NT2/D1 (cell line): ENCODE data around the gene AJUBA.
A peak's percentile ranks its signal among the peaks of the same experiment; 100 is the strongest.

ENCODE experiments used
- DNase-seq: peaks from one replicate; pipeline ENCODE4 v3.0.0-alpha.2; 2011; ENCODE audit warnings: low read depth, low spot score
- H3K27me3 ChIP-seq: 2 replicates; pipeline ENCODE4 v1.6.0; 2011; ENCODE audit warnings: mild to moderate bottlenecking; ENCODE audit not compliant: insufficient read length, insufficient read depth
- H3K36me3 ChIP-seq: 2 replicates; pipeline ENCODE4 v1.6.1; 2011; ENCODE audit warnings: mild to moderate bottlenecking, low read length, mixed read lengths; ENCODE audit not compliant: insufficient read depth, insufficient read length
- H3K4me1 ChIP-seq: 2 replicates; pipeline ENCODE4 v1.5.1; 2011; ENCODE audit not compliant: insufficient read depth, insufficient read length
- H3K4me3 ChIP-seq: 2 replicates; pipeline ENCODE4 v1.5.1; 2011; ENCODE audit warnings: low read depth; ENCODE audit not compliant: insufficient read length
- H3K9ac ChIP-seq: 2 replicates; pipeline ENCODE4 v1.6.0; 2011; ENCODE audit warnings: low read depth; ENCODE audit not compliant: insufficient read length
- H3K9me3 ChIP-seq: 2 replicates; pipeline ENCODE4 v1.5.1; 2011; ENCODE audit warnings: mild to moderate bottlenecking, low read length; ENCODE audit not compliant: insufficient read depth
- SUZ12 ChIP-seq: IDR thresholded peaks from 2 replicates; pipeline ENCODE4 v1.6.1; 2011; ENCODE audit not compliant: insufficient read length, insufficient read depth; ENCODE audit errors: extremely low read depth
- YY1 ChIP-seq: IDR thresholded peaks from 2 replicates; pipeline ENCODE4 v1.6.1; 2011; ENCODE audit not compliant: insufficient read length, insufficient read depth
- ZNF274 ChIP-seq: IDR thresholded peaks from 2 replicates; pipeline ENCODE4 v1.6.1; 2011; ENCODE audit warnings: mild to moderate bottlenecking, low read depth, low read length

The AJUBA gene

GRCh38 chr14:22994762-22995275, 12.5 kb upstream of the AJUBA start:
- TF ChIP-seq ZNF274 (no peak), SUZ12 (no peak), YY1 (no peak)
- Histone ChIP-seq H3K9ac (no peak overlapping the region), H3K4me1 (no peaks in the 10 kb centered on the region), H3K4me3 (no peak overlapping the region), H3K27me3 (no peaks in the 10 kb centered on the region), H3K9me3 (no peaks in the 10 kb centered on the region), H3K36me3 (peaks cover 6% of the 10 kb centered on the region)
- no peak for DNase-seq

DNA sequence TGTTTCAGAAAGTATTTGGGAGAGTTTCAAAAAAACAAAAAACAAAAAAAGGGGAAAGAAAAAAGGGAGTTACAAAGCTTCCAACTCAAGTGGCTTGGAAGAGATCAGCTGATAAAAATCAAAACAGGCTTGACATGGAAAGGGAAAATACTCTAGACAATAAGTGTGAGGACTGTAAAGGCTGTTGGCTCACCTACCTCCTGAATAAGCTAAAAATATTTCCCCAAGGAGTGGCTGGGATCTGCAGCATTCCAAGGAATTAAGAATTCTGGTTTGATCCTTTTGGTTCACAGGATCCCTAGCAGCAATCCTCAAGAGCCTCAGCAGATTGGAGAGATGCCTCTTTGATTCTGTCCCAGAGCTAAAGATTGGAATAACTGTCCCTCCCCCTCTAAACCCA, 11.2 kb upstream of the AJUBA start:
- H3K4me1 ChIP-seq, result no peaks in the 10 kb centered on the region
- H3K9me3 ChIP-seq, result no peaks in the 10 kb centered on the region
- H3K36me3 ChIP-seq, result peaks cover 5% of the 10 kb centered on the region
- no peak for DNase-seq
- no peak for TF ChIP-seq ZNF274
- TF ChIP-seq YY1, result no peak
- no peak for TF ChIP-seq SUZ12
- no peaks in the 10 kb centered on the region for H3K27me3 ChIP-seq
- no peak overlapping the region for H3K9ac ChIP-seq
- no peak overlapping the region for H3K4me3 ChIP-seq

DNA sequence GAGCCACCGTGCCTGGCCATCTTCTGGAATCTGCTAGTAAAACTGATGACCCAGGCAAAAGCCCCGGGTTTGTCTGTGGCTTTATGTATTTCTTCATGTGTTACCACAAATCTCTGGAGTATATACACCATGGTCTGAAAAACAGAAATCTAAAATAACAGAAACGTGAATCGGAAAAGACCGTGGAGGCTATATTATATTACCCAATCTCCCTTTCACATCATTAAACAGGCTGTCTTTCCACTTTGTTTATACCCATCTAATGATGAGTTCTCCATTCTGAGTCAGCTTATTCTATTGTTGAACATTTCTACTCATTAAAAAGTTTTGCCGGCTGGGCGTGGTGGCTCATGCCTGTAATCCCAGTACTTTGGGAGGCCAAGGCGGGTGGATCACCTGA, 9.5 kb upstream of the AJUBA start:
- no peak overlapping the region for H3K4me3 ChIP-seq
- no peaks in the 10 kb centered on the region for H3K9me3 ChIP-seq
- TF ChIP-seq YY1 (no peak), ZNF274 (no peak), SUZ12 (no peak)
- no peak overlapping the region for H3K9ac ChIP-seq
- no peaks in the 10 kb centered on the region for H3K27me3 ChIP-seq
- peaks cover 7% of the 10 kb centered on the region for H3K36me3 ChIP-seq
- no peak for DNase-seq
- H3K4me1 ChIP-seq, result no peaks in the 10 kb centered on the region

DNA sequence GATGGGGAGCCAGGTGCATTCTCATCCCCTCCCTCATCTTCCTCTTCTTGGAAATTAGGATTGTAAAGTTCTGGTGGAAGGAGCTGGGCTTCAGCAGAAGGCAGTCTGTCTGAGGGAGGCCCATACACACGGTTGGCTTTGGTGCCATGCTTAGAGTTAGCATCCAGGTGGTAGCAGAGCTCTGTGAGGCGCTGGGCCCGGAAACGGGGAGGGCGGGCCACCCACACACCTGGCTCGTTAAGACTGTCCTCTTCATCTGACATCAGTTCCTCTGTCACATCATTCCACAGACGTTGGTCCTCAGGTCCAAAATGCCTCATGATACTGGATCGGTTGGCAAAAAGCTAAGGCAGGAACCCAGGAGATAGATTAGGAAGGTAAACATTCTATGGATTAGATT, 4.9 kb upstream of the AJUBA start:
- DNase-seq, result no peak
- peaks cover 3% of the 10 kb centered on the region for H3K4me1 ChIP-seq
- no peak overlapping the region for H3K9ac ChIP-seq
- no peak overlapping the region for H3K4me3 ChIP-seq
- H3K27me3 ChIP-seq, result no peaks in the 10 kb centered on the region
- no peaks in the 10 kb centered on the region for H3K9me3 ChIP-seq
- TF ChIP-seq YY1, result no peak
- no peak for TF ChIP-seq SUZ12
- no peak for TF ChIP-seq ZNF274
- peaks cover 7% of the 10 kb centered on the region for H3K36me3 ChIP-seq

GRCh38 chr14:22986508-22987054, 4.2 kb upstream of the AJUBA start:
- Histone ChIP-seq H3K9ac (no peak overlapping the region), H3K9me3 (no peaks in the 10 kb centered on the region), H3K36me3 (peaks cover 7% of the 10 kb centered on the region), H3K27me3 (no peaks in the 10 kb centered on the region), H3K4me1 (peaks cover 3% of the 10 kb centered on the region), H3K4me3 (no peak overlapping the region)
- DNase-seq, result peak; percentile 80
- TF ChIP-seq SUZ12 (no peak), ZNF274 (no peak), YY1 (no peak)

DNA sequence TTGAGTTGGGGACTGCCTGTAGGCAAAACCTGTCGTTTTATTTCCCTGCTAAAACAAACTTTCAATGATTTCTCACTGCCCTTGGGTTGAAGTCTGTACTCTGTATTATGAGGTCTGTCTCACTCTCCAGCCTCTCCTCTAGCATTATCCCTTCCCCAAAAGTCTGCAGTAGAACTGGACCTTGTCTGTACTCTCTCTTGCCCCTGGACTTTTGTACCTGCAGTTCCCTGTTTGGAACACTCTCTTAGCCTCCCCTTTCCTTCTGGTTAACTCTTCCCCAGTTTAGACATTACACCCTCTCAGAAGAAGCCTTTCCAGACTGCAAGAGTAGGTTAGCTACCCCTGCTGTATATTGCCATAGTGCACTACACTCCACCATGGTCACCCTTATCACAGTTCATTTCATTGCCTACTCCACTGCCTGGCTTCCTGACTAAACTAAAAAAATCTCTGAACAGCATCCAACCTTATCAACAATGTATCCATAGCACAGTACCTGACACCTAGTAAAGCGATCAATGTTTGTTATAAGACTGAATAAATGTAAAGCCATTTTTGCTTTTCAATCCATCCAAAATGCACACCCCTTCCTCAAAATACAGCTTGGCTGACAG, 3.6 kb upstream of the AJUBA start:
- TF ChIP-seq YY1, result no peak
- no peak for TF ChIP-seq SUZ12
- H3K27me3 ChIP-seq, result no peaks in the 10 kb centered on the region
- no peak for DNase-seq
- H3K4me1 ChIP-seq, result peaks cover 3% of the 10 kb centered on the region
- H3K4me3 ChIP-seq, result no peak overlapping the region
- peaks cover 7% of the 10 kb centered on the region for H3K36me3 ChIP-seq
- no peak overlapping the region for H3K9ac ChIP-seq
- no peaks in the 10 kb centered on the region for H3K9me3 ChIP-seq

GRCh38 chr14:22984959-22985658, 2.8 kb upstream of the AJUBA start:
- Histone ChIP-seq H3K27me3 (no peaks in the 10 kb centered on the region), H3K4me1 (peaks cover 4% of the 10 kb centered on the region), H3K9ac (no peak overlapping the region), H3K36me3 (peaks cover 7% of the 10 kb centered on the region), H3K4me3 (no peak overlapping the region), H3K9me3 (no peaks in the 10 kb centered on the region)
- TF ChIP-seq ZNF274 (no peak), SUZ12 (no peak), YY1 (no peak)
- no peak for DNase-seq
